ENCODE results near the gene BRAT1.

DNA sequence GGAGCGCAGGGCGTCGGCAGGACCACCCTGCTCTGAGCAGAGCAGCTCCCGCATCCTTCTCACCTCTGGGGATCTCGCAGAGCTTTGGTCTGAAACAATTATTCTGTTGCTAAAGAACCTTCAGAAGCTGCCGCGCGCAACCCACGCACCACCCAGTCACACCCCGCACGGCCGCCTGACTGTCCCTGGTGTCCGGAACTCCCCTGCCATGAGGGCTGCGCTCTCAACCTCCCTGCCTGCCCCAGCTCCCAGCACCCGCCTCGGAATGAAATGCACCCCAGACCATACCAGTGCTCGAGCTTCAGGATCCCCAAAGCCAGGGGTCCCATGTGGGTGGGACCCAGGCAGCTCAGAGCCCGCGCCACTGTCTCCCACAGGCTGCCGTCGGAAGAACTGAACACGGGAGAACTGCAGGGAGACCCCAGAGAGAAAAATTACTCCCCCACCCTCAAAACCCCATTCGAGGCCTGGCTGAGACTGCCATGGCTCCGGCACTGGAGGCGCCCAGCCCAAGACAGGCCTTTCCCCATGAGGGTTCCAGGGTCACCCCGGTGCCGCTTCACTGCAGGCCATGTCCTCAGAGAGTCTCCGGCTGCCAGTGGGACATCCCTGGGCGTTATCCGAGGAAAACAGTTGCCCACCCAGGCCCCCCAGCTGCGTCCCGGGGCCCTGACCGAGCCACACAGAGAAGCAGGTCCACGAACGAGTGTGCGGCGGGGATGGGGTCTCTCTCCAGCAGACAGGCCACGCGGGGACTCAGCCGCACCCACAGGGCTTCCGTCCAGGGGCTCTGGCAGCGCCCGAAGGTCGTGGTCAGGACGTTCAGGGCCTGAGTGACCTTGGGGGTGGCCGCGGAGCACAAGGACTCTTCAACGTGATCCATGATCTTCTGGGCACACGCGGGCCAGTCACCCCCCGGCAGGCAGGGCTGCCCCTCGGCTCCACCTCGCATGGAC lies 12.1 kb downstream of the BRAT1 start:
- TF ChIP-seq, protein P1, sequence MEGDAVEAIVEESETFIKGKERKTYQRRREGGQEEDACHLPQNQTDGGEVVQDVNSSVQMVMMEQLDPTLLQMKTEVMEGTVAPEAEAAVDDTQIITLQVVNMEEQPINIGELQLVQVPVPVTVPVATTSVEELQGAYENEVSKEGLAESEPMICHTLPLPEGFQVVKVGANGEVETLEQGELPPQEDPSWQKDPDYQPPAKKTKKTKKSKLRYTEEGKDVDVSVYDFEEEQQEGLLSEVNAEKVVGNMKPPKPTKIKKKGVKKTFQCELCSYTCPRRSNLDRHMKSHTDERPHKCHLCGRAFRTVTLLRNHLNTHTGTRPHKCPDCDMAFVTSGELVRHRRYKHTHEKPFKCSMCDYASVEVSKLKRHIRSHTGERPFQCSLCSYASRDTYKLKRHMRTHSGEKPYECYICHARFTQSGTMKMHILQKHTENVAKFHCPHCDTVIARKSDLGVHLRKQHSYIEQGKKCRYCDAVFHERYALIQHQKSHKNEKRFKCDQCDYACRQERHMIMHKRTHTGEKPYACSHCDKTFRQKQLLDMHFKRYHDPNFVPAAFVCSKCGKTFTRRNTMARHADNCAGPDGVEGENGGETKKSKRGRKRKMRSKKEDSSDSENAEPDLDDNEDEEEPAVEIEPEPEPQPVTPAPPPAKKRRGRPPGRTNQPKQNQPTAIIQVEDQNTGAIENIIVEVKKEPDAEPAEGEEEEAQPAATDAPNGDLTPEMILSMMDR (IDR thresholded peaks at IDR 0.05), result no peak
- TF ChIP-seq POLR2A (IDR thresholded peaks at IDR 0.05), result no peak
